Kidney tubule cell (primary cell): Measurements from ENCODE around the gene THADA.

Experiments used
- DNase-seq: peaks from one replicate; pipeline ENCODE4 v3.0.0-alpha.2; 2018; ENCODE audit warnings: low spot score

The THADA gene

GRCh38 chr2:43186321-43186678 is 409.5 kb downstream of the THADA start:
- DNase-seq = no peak

- peak; percentile 57 for DNase-seq
These were observed 410.7 kb downstream of the THADA start for GRCh38 chr2:43185146-43185545.

GRCh38 chr2:43184339-43184895 is 411.4 kb downstream of the THADA start:
- peak; percentile 99 for DNase-seq

GRCh38 chr2:43183743-43184142 is 412.1 kb downstream of the THADA start:
- DNase-seq = no peak

- DNase-seq = no peak
These were observed 414.9 kb downstream of the THADA start for GRCh38 chr2:43180897-43181296.
